M059J (cell line): ENCODE results near the gene GNAL. TPM values are rescaled to one million over a fixed set of nuclear protein-coding genes. Genes with fewer than 3 reads are reported as not detected.
"Not testable (repeated sequence)": the region's sequence is repeated elsewhere in the genome, so short reads cannot be mapped to it uniquely, and the experiment has no call there.

Experiments
- DNase-seq: peaks from one replicate; pipeline ENCODE4 v3.0.0-alpha.2; 2012; ENCODE audit warnings: low read depth
- total RNA-seq: library from RNA; depleted of rRNA; stranded (reverse); fragments of >200 nt; shearing (Covaris generic); gene quantifications from 2 replicates; pipeline ENCODE4 v1.2.3, GENCODE V29; 2014

GNAL gene
- total RNA-seq, 1 experiment from 2014 or later = 0.15 TPM

DNA sequence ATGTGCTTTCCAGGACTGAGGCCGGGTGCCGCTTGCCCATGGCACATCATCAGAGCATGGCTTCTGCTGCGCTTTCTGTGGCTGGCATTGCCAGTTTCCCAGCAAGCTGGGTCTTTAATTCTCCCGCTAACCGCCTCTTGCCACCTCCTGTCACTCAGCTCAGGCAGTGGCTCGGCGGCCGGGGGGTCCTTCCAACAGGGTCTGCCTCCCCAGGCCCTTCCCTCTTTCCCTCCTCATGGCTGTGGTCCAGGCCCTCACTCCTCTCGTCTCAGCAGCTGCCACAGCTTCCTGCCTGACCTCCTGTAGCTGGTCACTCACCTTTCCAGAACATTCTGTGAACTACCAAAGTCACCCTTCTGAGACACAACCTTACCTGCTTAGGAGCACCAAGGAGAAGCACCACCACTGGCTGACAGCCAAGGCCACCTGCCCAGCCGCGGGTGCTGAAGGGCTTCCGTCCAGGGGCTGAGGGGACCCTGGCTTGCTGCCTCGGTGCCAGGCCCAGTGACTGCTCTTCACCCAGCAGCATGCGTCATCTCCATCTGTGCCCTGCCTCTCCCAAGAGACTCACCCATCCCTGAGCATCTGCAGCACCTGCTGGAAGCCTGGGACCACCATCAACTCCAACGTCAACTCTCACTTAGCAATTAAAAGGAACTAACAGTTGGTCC lies 184.7 kb downstream of the GNAL start:
- no peak for DNase-seq

DNA sequence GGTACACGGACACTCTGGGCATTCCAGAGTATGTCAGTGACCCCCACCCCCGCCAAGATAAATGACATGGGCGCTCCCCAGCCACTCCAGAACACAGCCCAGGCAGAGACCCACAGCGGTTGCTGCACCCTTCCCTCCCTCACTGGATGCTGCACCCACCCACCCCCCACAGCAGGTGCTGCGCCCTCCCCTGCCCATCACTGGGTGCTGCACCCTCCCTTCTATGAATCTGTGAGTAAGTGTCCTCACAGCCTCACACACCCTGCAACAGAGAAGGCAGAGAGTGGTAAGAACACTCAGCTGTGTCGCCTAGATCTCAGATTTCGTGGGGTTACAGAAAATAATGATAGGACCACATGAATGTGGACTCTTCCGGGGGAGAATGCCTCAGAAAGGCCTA lies 185.6 kb downstream of the GNAL start:
- DNase-seq = no peak

DNA sequence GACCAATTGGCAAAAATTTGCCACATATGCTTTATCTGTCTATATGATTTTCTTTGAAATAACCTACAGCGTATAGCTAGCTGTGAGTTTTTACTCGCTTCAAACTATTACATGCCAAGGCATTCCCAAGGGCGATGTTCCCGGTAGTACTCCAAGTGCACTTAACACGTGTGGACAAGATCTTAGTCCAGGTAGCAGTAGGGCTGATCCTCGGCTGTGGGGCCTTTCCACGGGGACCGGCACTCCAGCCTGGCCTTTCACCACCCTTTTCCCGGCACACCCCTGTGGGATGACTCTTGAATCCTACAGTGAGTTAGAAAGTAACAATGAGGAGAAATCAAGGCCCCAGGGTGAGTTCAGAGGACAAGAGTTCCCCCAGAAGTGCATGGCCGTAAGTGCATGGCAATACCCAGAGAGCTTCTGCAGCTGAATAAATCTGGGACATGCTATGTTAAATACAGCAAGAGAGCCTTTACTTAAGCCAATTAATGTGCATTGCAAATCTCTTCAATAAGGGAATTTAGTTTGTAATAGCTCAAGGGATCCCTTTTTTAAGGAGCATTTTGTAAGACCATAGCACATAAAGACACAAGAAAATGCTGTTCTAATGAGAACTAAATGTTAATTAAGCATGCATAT lies 188.6 kb downstream of the GNAL start:
- no peak for DNase-seq

DNA sequence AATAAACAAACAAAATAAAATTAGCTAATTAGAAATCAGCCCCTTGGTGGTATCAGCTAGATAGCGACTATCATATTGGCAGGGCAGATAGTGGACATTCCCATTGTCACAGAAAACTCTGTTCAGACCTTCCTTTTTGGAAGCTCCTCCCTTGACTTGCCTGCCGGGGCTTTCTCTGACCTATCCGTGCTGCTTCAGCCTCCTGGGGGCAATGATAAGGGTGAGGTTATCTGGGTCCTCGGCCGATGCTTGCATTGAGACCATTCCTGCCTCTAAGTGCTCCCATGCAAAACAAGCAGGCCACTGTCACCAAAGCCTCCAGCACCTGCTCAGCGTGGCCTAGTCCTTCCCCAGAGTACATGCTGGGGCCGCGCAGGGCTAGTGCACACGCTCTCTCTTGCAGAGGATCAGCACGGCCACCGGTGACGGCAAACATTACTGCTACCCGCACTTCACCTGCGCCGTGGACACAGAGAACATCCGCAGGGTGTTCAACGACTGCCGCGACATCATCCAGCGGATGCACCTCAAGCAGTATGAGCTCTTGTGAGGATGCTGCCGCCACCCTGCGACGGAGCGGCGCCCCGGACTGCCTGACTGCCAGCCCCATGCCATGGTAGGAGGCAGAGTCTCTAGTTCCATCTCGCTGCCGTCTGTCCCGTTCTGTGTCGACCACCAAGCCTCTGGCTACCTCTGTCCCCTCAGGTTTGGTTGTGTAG lies 191.7 kb downstream of the GNAL start:
- DNase-seq = no peak

DNA sequence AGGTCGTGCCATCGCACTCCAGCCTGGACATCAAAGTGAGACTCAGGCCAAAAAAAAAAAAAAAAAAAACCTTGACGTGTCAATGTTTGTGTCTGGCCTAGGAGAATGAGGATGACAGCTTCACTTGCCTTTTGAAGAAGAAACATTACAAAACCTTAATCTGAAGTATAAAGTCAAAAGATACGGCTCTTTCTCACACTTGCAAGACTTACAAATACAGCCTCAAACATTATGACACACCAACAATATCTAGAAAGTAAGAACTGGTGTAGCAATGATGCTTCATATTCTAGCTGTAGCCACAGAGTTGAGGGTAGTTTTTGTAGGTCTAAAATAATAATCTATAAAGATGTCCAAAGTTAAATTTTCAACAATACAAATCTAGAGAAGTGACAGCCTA lies 193.6 kb downstream of the GNAL start:
- no peak for DNase-seq

DNA sequence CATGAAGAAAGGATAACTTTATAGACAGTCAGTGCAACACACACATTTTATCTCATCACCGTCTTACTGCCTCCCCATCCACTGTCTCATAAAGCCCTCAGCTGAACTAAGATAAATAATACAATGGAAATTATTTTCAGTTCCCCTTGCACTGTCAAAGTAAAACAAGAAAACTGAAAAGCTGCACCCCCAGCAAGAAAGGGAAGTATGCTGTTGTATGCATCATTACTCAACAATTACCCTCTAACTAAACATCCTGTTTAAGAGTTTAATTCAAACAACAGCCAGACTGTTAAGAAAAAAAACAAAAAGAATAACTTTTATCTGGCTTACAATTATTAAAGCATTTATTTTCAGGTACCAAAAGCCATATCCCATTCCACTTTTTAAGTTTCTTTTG lies 194.1 kb downstream of the GNAL start:
- no peak for DNase-seq

DNA sequence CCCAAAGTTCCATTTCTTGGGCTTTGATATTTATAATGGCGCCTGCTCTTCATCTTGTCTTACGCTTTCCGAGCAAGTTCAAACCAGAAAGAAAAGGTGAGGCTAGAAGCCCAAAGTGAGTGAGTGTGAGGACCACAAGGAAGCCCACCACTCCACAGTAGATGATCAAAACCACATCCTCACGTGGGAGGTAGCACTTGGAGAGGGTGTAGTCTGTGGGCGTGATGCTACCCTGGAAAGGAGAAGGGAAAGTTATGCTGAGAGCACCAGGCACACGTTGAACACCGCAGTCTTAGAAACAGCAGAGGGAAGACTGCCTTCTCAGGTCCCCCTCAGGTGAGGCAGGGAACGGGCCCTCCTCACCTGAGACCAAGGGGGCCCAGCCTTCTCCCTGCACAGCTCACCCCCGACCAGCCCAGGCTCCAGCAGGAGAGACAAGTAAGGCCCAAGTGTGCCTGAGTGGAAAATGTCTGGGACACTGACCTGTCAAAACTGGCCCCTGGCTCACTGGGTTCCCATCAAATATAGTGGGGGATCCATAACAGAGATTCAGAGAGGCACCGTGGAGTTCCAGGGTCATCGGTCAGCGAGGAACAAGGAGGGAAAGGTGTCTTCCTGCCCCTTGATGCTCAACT lies 195.4 kb downstream of the GNAL start:
- no peak for DNase-seq

DNA sequence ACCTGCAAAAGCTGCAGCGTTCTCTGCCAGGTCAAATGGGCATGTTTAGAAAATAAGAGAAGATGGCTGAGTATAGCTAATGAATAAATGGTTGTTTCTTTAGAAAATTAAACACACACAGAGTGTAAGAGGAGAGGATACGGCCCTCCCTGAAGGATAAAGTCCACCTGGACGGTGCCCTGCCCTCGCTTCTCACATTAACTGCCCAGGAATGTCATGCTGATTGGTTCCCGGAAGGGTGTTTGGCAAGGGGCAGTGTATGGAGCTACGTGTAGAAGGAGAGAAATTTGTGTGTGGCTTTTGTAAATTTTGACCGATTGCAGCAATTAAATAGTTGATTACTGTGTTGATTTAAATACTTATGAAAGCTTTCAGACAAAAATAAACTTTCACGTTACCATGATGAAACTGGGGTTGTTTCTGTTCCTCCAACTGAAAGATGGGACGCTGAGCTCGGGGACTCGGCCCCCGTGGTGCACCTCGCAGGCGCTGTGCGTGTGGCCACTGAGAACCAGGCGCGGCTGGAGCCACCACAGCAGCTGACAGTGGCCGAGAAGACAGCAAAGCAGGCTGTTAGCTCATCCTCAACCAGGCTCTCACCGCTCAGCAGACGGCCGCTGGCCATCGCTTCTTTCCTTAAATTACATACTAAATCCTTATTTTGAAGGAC lies 196.3 kb downstream of the GNAL start:
- DNase-seq = no peak

DNA sequence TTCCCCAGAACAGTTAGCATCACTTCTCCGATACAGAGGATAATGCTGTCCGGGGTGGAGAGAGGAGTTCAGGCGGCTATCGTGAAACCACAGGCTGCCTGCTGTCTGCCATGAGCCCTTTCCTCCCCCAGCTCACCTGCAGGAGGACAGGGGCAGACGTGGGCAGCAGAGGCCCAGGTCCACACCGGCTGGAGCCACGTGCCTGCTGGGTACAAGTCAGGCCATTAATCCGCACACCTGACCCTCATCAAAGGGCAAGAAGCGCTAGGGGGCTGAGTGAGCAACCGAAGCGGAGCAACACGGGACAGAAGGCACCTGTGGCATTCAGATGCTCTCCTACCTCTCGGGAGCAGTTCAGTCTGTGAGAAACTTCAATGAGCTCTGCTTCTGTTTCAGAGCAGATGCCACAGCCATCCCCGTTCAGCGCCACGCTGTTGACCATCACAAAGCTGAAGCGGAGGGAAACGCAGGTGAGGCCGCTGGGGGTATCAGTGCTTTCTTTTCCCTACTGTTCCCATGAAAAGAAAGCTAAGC lies 197.6 kb downstream of the GNAL start:
- no peak for DNase-seq

DNA sequence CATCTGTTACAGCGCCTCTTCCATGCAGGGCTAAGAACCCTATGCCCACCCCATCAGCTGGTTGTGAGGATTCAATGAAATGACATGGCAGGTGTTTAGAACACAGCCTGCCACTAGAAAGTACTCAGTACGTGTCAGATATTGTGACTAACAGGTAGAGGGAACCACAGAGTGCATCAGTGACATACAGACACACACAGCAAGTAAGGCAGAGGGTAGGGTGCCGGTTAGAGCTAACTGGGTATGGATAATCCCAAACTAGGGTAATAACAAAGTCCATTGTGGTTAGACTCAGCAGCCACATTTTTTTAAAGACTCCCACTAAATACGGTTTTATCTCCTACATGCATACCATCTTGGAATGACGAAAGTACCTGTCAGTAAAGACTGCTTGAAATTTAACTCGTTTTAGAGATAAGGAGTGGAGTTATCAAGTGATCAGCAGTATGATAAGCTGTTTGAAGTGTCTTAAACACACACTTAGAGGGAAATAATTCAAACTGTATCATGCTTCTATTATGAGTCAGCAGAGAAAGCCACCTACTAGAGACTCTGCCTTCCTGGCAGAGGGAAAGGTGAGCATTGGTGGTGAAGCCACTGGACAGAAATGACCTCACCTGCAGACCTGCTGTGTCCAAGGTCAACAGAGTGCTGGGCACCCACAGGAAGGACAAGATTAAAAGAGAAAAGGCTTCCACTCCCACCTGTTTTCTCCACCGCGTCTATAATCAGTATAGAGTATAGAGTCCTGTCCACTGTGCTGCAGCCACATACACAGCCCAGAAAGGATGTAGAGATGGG lies 198.5 kb downstream of the GNAL start:
- DNase-seq = peak; percentile 62

DNA sequence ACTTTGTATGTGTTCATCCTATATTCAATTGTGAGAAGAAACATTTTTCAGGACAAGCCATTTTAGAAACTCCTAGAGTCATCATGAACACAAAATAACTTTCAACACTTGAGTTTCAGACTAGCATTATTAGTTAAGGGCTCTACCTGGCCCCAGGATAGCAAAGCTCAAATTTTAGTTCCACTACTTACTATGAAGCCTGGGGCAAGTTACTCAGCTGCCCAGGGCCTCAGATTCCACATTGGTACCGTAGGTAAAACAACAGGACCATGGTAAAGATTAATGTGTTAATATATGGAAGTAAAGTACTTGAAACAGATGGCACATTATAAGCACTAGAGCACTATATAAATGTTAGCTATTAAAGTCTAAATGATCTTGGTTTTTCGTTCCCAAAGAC lies 199.7 kb downstream of the GNAL start:
- no peak for DNase-seq

DNA sequence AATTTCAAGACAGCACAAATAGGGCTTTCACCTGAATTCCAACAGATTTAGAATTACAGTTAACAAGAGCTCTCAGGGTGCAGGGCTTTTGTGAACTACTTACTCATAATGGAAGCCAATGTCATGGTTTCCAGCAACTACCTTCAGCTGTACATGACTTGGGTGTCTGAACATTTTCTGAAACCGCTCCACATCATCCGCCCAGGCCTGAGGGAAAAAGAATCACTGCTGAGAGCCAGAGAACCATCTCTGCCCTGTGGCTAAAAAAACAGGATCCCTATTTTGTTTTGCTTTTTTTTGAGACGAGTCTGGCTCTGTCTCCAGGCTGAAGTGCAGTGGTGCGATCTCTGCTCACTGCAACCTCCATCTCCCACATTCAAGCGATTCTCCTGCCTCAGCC lies 200.2 kb downstream of the GNAL start:
- DNase-seq = no peak

DNA sequence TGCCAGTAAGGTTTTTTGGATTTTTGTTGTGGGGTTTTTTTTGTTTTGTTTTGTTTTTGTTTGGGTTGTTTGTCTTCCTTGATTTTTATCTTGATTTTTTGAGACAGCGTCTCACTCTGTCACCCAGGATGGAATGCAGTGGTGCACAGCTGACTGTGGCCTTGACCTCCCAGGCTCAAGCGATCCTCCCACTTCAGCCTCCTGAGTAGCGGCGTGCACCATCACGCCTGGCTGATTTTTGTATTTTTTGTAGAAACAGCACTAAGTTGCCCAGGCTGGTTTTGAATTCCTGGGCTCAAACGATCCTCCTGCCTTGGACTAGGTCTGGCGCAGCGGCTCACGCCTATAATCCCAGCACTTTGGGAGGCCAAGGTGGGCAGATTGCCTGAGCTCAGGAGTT lies 202.7 kb downstream of the GNAL start:
- no peak for DNase-seq

DNA sequence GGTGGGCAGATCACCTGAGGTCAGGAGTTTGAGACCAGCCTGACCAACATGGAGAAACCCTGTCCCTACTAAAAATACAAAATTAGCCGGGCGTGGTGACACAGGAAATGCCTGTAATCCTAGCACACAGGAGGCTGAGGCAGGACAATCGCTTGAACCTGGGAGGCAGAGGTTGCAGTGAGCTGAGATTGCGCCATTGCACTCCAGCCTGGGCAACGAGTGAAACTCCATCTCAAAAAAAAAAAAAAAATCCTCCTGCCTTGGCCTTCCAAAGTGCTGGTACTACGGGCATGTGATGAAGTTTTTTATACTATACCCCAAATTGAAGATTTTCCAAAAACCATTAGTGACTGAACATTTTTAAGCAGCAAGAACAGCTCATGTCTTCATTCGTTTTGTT lies 203.4 kb downstream of the GNAL start:
- DNase-seq = not testable (repeated sequence)

DNA sequence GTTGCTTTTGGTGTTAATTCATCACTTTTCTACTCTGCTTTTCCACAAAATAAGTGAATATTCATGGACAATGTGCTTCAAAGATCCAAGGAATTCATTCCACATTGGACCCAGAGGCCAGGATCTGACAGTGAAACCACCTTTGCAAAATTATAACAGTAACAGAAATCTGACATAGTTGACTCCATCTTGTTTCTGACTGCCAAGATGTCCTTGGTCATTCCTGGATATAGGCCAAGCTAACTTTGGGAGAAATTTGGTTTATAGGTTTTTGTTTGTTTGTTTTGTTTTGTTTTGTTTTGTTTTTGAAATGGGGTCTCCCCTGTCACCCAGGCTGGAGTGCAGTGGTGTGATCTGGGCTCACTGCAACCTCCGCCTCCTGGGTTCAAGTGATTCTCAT lies 208.7 kb downstream of the GNAL start:
- DNase-seq = no peak

DNA sequence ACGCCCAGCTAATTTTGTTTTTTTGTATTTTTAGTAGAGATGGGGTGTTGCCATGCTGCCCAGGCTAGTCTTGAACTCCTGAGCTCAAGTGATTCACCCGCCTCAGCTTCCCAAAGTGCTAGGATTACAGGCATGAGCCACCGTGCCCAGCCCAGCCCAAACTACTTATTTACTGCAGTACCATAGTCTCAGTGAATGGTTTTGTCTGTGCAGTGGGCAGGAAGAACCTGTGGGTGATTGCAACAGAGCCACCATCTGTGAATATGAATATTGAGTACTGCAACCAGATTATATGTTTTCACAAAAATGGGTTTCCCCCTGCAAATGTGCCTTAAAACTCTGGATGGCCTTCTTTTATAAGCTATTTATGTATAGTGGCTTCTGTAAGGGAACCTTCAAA lies 210.0 kb downstream of the GNAL start:
- DNase-seq = no peak

DNA sequence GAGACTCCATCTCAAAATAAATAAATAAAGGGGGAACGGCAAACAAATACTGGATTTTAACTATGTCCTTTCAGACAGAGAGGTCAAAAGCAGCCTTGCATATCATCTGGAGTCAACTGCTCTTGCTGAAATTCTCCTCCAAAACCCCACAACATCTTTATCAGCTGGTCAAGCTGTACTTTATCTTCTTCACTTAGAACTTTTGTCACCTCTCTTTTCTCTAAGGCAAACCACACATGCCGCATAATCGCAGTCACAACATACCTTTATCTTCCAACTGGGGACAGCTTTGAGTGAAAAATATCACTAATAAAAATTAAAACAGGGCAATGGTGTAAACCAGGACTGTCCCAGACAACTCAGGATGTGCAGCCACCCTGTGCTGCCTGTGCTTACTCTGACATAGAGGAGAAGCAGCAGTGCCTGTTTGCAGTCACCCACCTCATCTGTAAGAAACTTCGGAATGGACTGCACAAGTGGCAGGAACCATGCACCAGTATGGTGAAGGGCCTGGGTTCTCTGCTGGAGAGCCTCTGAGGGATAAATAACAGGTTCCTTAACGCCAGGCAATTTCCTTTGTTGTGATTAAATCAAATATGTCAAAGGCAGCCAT lies 212.9 kb downstream of the GNAL start:
- DNase-seq = no peak

DNA sequence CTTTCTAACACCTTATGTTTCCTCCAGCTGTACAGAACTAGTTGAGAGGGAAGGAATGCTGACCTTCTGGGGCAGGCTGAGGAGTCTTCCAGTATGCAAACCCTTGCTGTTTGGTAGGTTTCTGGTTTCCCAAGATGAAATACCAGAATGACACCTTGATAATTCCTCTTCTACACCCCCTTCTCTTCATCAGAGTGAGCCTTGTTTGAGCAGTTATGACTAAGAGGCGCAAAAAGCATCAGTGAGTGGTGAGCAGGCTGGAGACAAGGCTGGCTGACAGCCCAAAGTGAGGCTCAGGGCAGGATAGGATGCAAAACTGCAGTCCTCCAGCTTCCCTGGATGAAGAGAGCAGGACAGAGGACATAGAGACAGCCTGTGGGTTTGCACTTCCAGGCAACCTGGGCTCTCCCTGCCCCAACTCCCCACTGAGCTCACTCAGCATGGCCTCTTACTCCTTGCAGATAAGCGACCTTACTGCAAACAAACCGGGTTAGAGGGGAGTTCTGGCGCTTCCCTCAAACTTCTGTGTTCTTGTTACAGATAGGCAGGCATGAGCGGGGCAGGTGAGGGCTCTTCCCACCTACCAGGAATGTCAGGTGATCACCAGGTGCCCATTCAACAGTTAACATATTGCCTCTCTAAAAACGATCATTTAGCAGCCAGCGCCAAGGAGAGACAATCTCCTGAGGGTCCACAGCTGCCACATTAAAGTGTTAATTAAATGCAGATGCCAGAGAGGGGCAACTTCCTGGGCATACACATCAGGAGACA lies 213.6 kb downstream of the GNAL start:
- DNase-seq = no peak

DNA sequence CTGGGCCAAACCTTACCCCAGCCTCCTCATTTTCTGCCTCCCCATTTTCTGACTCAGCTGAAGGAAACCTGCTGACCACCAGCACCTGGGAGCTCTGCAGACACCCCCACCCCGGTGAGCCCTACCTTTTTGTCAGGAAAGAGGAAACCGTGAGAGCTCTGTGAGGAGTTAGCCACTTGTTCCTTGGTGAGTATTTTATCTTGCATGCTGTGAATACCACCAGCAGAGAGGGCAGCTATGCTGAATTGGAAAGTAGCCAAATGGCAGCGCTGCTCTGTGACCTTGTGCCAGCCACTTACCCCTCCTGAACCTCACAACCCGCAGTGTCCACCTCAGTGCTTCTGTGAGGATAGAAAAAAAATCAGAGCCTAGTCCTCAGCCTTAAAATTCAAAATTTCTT lies 216.5 kb downstream of the GNAL start:
- DNase-seq = no peak

DNA sequence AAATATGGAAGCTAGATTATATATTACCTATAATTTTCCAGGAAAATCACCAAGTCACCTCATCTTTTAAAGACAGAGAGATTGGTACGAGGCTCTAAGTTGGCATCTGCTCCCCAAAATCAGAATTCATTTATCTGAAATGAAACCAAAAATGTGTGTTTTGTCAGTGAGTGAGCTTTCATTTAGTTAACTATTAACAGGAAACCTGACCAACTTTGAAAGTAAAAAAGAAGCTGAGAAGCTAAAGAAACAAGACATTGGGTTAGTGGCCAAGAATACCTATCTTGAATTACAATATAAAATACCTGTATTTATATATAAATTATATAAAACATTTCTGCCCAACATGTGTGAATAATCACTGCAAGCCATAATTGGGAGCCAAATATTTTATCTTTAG lies 217.1 kb downstream of the GNAL start:
- no peak for DNase-seq
